ELR (cell line): ENCODE measurements around the gene STAC.

Source experiments
- DNase-seq: peaks from one replicate; pipeline ENCODE4 v3.0.0-alpha.2; 2015; ENCODE audit warnings: low read depth

Gene STAC

GRCh38 chr3:36380221-36381031, at the start of gene STAC:
Gene STAC (plus strand): TSS chr3:36380504. CDS start chr3:36380644, 140 bp downstream.
- DNase-seq: peak; percentile 41

DNA sequence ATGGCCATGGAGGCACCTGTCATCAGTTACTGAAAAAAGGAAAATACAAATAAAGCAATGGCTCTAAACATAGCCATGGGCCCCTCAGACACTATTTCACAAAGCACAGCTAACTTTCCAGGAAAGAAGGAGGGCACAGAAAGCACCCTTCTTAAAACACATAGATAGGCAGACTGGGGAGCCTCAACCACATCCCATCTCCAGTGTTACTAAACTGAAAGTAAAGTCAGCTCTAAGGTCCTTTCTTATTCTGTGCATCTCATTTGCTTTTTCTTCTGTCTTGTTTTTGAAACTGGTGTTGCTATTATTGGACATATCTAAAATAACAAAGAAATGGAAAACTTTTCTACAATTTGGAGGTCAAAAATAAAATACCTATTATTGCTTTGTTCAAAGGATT, 48.2 kb upstream of the STAC start:
- no peak for DNase-seq

DNA sequence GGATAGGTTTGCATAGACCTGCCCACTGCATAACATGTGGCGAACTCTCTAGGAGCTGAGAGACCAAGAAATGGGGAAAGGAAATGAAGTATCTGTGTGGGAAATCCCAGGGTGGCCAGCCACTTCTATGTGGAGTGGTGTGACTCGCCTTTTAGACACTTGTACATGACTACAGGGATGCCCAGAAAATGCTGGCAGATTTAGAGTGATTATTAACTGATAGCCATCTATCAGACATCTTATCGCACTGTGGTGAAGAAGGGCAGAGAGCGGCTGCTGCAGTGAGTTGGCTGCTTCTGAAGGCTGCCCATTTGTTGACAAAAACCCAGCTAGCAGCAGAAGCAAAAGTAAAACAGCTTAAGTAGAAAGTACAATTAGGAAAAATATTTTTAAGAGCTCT, 18.1 kb upstream of the STAC start:
- DNase-seq: peak; percentile 33

GRCh38 chr3:36362973-36363372, 17.3 kb upstream of the STAC start:
- DNase-seq: peak; percentile 85

DNA sequence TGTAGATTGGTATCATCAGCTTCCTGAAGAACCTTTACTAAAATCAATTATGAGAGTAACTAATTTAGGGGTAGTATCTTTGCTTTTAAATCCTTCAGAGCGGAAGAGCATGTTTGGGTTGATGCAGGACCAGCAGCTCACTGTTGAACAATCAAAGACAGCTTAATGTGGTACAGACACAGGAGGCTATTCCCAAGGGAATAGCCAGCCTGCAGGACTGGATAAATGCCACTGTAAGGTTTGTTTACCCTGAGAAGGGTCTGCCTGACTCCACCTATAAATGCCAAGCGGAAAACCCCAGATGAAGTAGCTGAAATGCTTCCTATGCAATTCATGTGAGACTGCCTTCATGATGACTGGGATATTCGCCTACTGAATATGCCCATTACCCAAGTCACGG, 16.0 kb upstream of the STAC start:
- no peak for DNase-seq

- no peak for DNase-seq
These were observed 14.5 kb upstream of the STAC start for GRCh38 chr3:36365829-36366228.

DNA sequence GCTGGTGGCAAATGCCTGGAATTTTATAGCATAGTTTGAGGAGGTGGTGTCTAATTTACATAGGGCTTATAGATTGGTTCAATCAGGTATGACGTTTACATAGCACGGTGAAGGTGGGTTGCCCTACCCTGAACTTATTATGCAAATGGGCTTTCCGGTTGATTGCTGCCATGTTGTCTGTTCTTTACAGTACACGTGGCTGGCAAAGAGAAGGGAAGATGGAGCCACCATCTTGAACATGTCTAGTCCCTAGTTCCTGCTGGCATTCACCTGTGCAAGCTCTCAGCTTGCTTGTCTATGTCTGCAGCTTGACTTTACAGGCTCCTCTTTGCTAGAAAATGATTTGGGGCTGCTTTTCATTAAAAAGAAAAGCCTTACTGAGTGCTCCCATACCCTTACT, 14.0 kb upstream of the STAC start:
- no peak for DNase-seq

GRCh38 chr3:36367912-36368573, 12.3 kb upstream of the STAC start:
- DNase-seq: no peak

DNA sequence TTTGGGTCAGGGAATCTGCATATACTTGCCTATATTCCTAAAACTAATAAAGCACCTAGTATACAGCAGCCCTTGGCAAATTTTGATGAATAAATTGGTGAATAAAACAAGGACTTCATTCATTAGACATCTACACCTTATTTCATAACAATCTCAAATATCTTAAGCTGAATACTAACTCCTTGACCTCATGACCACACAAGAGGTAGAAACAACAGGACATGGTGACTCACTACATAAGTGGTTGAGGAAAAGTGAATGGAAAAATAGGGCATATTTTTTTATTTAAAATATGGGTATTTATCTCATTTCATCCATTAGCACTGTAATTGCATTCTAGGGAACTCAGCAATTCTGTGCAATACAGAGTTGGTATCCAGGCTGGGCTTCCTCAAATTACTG, 7.8 kb upstream of the STAC start:
- DNase-seq: peak; percentile 54

GRCh38 chr3:36373084-36373483, 7.2 kb upstream of the STAC start:
- DNase-seq: peak; percentile 44

DNA sequence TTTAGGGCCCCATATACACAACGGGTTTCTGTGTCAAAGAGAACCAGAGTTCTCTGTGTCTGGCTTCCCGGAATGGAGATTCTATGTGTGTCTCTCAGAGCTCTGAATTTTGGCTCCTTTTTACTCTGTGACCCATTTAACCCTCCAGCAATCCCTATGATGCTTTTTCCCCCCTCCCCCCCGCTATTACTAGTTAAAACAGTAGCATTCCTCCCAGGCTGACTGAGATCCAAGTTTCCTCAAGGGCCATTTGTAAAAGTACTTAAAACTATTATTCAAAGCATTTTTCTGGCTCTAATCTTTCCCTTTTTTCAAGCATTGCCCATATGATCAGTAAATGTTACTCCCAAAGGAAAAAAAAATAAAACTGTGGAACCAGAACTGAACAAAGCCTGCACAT, 6.6 kb upstream of the STAC start:
- no peak for DNase-seq

GRCh38 chr3:36379872-36380220, 458 bp upstream of the STAC start:
- DNase-seq: no peak

DNA sequence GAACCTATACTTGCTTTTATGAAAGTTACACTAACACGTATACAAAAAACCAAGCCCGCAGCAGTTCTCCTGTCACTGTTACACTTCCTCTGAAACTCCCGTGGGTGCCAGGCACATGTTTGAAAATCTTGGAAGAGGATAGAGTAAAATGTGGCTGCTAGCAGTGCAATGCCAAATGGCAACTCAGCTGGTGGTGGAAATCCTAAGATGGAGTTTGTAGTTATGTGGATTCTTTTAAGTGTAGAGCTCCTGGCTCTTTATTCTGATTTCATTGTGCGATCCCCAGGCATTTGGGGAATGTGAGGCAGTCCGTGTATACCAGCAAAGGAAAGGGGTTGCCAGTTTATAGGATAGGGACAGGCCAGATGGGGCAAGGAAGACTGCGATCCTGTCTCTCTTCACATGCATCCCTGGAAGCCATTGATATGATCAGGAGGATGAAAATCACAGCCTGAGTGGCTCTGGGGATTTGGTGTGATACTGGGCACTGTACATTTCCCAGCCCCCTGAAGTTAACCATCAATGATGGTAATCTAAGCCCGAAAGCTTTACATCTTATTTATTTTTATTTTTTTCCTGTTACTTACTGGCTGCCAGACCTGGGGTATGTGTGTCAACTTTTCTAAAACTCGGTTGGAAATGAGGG, 1.1 kb downstream of the STAC start:
- no peak for DNase-seq

GRCh38 chr3:36393563-36393962, 13.3 kb downstream of the STAC start:
- DNase-seq: no peak

DNA sequence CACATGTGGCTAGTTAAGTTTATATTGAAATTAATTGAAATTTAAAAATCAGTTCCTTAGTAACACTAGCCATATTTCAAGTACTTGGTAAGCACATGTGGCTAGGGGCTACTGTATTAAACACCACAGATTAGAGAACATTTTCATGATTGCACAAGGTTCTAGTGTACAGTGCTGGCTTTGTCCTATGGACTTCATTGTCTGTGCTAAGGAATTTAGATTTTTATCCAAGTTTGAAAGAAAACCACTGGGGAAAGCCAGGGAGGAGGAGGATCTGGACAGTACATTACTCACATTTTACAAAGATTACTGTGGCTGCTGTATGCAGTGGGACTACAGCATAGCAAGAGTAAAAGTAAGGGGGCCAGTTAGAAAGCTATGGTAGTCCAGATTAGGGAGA, 13.9 kb downstream of the STAC start:
- DNase-seq: no peak

DNA sequence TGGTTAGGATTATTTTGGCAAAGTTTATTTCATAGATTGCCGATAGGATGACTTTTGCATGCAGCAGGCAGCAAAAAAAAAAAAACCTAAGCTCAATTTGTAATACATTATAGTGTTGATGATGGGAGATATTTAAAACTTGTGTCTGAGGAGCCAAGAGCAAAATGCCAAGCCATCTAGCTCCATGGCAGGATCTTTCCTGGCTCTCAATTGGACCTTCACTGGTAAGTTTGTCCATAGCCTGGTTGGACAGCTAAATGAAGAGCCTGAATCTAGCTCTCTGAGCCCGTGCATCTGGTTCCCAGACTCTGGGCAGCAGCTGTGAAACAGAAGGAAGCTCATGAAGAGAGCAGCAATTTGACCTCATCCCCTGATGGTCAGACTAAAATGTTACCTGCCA, 17.5 kb downstream of the STAC start:
- DNase-seq: no peak

DNA sequence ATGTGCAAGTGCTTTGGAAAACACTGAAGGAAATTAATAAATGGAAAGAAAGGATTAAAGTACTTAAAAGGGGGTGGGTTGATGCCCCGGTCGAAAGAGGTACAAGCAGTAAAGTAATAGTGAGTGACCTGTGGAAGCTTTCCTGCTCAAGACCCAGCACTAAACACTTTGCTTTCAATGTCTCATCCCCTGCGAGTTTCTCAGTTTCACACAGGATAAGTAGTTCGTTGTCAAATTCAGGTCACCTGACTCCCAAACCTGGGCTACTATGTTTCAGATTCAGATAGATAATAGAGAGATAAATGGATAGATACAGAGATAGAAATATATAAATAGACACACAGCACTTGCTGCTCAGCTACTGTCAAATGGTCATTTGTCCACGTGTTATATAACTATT, 19.6 kb downstream of the STAC start:
- no peak for DNase-seq

- DNase-seq: no peak
These were observed 20.8 kb downstream of the STAC start for GRCh38 chr3:36401056-36401455.

GRCh38 chr3:36403661-36404060, 23.4 kb downstream of the STAC start:
- peak; percentile 8 for DNase-seq

GRCh38 chr3:36405190-36405589, 24.9 kb downstream of the STAC start:
- DNase-seq: no peak

DNA sequence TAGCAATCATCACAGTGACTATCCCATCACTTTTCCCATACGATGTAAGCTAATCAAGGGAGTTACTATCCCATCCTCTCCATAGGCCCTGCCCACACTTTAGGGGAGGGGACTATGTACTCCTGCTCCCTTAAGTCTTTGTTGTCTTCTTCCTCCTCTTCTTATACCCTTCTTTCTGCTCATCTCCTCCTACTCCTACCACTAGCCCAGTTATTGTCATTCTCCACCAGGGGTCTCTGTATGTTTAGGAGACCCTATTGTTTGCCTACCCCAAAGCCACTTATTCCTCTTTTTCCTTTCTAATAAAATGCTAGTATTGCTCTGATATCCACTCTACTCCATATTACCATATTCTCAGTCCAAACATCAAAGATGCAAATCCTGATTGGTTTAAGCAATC, 27.8 kb downstream of the STAC start:
- DNase-seq: peak; percentile 10

DNA sequence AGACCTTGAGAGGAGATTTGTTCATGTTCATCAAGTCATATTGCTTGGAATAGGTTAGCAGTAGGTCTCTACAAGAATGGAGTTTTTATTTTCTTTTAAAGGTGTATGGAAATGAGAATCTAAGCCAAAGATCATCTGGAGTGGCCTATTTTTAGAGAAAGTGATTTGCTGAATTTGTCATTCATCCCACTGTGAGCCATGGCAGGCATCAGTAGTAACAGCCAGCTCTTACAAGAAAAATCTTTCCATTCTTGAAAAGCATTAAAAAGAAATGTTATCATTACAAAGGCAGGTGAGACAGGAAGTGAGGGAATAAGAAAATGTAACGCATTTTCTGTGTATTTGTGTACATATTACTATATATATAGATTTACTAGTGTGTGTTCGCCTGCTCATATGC, 29.6 kb downstream of the STAC start:
- DNase-seq: no peak

DNA sequence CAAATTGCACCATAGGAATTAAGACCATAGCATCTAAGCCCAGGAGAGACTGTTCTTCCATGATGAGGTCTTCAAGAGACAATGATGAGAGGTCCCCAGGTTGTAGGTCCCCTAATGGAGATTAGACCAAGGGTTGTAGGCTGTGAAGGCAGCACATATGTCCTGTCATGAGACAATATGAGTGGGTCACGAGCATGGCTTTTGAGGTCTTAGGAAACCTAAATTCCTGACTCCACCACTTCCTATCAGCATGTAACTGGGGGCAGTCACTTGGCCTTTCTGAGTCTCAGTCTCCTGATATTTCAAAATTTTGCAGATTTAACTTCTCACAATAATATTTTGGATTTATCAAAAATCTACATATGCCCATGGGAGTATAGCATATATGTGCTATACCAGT, 31.3 kb downstream of the STAC start:
- DNase-seq: no peak
